ENCODE data around the gene CNOT6L.
A peak's percentile ranks its signal among the peaks of the same experiment; 100 is the strongest.
"Not testable (repeated sequence)": the region's sequence is repeated elsewhere in the genome, so short reads cannot be mapped to it uniquely, and the experiment has no call there.

Gene CNOT6L

DNA sequence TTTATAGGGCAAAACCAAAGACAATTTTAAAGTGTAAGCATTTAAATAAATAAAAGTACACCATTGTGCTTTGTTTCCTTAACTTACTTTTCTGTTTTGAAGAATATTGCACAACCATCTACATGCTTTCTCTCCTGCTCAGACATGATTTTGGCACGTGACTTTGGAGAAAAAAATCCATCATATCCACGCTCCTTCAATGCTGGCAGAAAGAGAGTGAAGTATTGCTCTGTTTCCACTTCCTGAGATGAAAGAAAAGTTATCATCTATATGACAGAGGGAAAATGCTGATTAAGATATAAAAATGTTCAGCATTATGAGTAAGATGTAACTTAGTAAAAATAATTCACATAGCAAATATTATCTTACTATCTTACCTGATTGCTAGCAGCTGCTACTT is 77.1 kb downstream of the CNOT6L start:
- CTCF ChIA-PET = no interaction called here

DNA sequence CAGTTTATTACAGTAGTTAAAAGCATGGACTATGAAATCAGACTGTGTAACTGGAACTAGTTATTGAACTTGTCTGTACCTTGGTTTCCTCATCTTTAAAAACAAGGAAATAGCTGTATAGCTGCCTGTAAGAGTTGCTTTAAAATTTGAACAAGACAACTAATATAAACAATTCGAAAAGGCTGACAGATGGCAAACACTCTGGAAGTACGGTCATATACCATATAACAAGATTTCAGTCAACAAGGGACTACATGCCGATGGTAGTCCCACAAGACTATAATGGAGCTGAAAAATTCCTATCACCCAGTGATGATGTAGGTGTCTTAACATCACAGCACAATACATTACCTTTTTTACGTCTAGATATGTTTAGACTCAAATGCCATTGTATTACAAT is 78.7 kb downstream of the CNOT6L start:
- CTCF ChIA-PET = no interaction called here
- POLR2A ChIA-PET = no interaction called here
- no peak for DNase-seq (ENCODE audit: low read depth, low spot score)
- no peak overlapping the region for H3K4me3 ChIP-seq (ENCODE audit: low read depth, low read length)
- TF ChIP-seq, protein P1, sequence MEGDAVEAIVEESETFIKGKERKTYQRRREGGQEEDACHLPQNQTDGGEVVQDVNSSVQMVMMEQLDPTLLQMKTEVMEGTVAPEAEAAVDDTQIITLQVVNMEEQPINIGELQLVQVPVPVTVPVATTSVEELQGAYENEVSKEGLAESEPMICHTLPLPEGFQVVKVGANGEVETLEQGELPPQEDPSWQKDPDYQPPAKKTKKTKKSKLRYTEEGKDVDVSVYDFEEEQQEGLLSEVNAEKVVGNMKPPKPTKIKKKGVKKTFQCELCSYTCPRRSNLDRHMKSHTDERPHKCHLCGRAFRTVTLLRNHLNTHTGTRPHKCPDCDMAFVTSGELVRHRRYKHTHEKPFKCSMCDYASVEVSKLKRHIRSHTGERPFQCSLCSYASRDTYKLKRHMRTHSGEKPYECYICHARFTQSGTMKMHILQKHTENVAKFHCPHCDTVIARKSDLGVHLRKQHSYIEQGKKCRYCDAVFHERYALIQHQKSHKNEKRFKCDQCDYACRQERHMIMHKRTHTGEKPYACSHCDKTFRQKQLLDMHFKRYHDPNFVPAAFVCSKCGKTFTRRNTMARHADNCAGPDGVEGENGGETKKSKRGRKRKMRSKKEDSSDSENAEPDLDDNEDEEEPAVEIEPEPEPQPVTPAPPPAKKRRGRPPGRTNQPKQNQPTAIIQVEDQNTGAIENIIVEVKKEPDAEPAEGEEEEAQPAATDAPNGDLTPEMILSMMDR (IDR thresholded peaks at IDR 0.05; ENCODE audit: insufficient read depth, low read length, missing control alignments) = no peak

More for the DNA sequence above, 77.1 kb downstream of the CNOT6L start:
- H3K4me3 ChIP-seq (ENCODE audit: low read depth, low read length) = no peak overlapping the region
- no peak for DNase-seq (ENCODE audit: low read depth, low spot score)
- TF ChIP-seq, protein P1 (IDR thresholded peaks at IDR 0.05; ENCODE audit: insufficient read depth, low read length, missing control alignments) = no peak
- POLR2A ChIA-PET = no interaction called here

DNA sequence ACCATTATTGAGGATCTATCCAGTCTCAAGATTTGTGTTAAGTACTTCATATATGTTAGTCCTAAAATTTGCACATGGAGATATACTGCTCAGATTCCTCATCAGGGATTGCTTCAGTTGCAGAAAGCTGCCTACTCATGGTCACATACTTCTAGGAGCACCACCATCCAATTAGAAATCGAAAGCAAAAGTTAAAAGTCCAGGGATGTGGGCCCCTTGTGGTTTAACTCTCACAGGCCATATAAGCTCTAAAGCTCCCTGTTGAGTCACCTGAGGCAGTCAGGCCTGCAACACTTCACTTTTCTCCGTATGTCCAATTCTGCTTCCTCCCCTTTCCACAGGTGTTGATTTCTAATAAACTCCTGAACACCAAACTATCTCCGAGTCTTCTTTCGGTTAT is 84.2 kb downstream of the CNOT6L start:
- CTCF ChIA-PET = interaction anchor here (0.6 kb wide), 1 partner anchor 120 kb away, joined by 3 read pairs; no protein-coding TSS in a partner anchor
- TF ChIP-seq, protein P1 (IDR thresholded peaks at IDR 0.05; ENCODE audit: insufficient read depth, low read length, missing control alignments) = no peak
- POLR2A ChIA-PET = no interaction called here
- peak; percentile 34 for DNase-seq (ENCODE audit: low read depth, low spot score)
- no peak overlapping the region for H3K4me3 ChIP-seq (ENCODE audit: low read depth, low read length)

DNA sequence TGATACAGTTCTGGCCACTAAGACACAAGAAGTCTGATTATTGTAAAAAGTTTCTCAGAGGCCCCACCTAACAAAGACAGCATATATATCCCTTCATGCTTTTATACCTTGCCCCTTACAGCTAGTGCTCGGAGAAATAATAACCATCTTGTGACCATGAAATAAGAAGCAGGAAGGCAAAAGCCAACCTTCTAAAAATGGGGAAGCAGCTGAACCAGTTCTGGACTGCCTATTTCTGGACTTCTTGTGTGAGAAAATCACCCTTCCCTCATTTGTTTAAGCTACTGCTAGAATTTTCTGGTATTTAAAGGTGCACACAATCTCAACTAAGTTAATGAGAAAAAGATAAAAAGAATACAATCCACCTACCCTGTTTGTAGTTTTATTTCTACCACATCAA is 87.5 kb downstream of the CNOT6L start:
- TF ChIP-seq, protein P1 (IDR thresholded peaks at IDR 0.05; ENCODE audit: insufficient read depth, low read length, missing control alignments) = no peak
- ChIA-PET POLR2A (no interaction called here), CTCF (no interaction called here)
- H3K4me3 ChIP-seq (ENCODE audit: low read depth, low read length) = no peak overlapping the region
- no peak for DNase-seq (ENCODE audit: low read depth, low spot score)

DNA sequence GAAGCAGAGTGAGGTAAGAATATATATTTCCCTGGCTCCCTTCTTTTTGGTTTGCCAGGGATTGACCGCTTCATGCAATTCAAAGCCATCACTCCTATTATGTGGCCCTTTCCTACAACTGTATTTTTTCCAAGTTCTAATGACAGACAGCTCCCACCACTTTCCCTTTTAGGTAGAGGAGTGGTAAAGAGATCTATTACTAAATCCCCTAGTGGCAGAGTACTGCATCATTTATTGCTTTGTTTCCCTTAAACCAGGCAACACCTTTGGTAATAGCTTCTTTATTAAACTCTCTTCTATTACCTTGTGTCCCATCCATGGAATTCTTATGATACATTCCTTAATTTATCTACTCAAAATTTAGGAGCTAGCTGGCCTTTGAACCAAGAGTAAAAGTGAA is 90.7 kb downstream of the CNOT6L start:
- DNase-seq (ENCODE audit: low read depth, low spot score) = no peak
- TF ChIP-seq, protein P1 (IDR thresholded peaks at IDR 0.05; ENCODE audit: insufficient read depth, low read length, missing control alignments) = no peak
- CTCF ChIA-PET = no interaction called here
- POLR2A ChIA-PET = no interaction called here
- no peak overlapping the region for H3K4me3 ChIP-seq (ENCODE audit: low read depth, low read length)

DNA sequence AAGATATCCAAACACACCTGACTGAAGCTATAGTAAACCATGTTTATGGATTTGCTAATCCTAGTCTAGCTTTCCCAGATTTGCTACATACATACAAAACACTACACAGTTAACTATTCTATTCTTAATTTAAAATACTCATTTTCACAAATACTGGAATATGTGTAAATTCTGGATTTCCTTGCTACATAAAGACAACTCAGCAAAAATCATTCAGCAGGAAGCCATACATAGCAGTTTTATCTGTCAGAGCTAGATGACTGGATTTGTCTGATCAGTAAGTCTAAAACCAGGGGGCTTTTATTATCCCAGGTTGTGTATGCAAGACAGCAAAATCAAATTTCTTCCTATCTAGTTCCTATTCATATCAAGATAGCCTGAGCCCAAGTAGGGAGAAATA is 98.1 kb downstream of the CNOT6L start:
- ChIA-PET POLR2A (no interaction called here), CTCF (no interaction called here)
- no peak overlapping the region for H3K4me3 ChIP-seq (ENCODE audit: low read depth, low read length)
- no peak for DNase-seq (ENCODE audit: low read depth, low spot score)
- TF ChIP-seq, protein P1 (IDR thresholded peaks at IDR 0.05; ENCODE audit: insufficient read depth, low read length, missing control alignments) = no peak

DNA sequence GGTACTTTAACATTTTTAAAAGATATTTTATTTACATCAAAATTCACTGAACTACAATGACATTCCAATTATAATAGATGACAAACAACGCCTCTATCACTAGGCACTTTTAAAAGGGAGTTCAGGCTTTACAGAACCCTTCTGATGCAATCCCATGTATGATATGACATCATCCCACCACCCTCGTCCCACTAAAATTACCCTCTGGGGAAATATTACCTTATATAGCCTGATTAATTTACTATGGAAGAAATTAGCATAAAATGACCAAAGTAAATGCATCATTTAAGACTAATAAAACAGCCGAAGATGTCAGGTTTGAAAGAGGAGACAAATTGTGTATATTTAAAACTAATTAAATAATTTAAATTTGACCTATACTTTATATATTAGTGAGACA is 100.7 kb downstream of the CNOT6L start:
- CTCF ChIA-PET; H3K4me3 ChIP-seq (ENCODE audit: low read depth, low read length); POLR2A ChIA-PET; DNase-seq (ENCODE audit: low read depth, low spot score): not testable (repeated sequence)

Data from AG04449 (cell line).